ENCODE results near the gene ANKRD42. TPM values are rescaled to one million over a fixed set of nuclear protein-coding genes. Genes with fewer than 3 reads are reported as not detected.

Gene ANKRD42
- total RNA-seq, 1 experiment from 2014 or later, result 8.6 TPM

- ChIA-PET POLR2A (interaction anchor here (0.6 to 7.1 kb wide), 56 partner anchors 9 to 407 kb away, joined by 3 to 188 read pairs (median 4); partner anchors contain the start of genes ANKRD42, CCDC90B, DDIAS and PRCP), CTCF (interaction anchor here (0.6 to 1.5 kb wide), 13 partner anchors 10 to 1588 kb away, joined by 3 to 5 read pairs (median 3); no protein-coding TSS in a partner anchor)
- Mint-ChIP-seq H3K9me3 (ENCODE audit: unreplicated experiment) (no peaks in the 10 kb centered on the region), H3K27ac (ENCODE audit: low read depth, unreplicated experiment) (peak overlapping the region; percentile 100), H3K4me3 (ENCODE audit: unreplicated experiment) (peak overlapping the region; percentile 98), H3K4me1 (ENCODE audit: insufficient read depth, unreplicated experiment) (peaks cover 7% of the 10 kb centered on the region), H3K36me3 (ENCODE audit: insufficient read depth, unreplicated experiment) (peaks cover 48% of the 10 kb centered on the region), H3K27me3 (ENCODE audit: insufficient read depth, unreplicated experiment) (no peaks in the 10 kb centered on the region)
- intact Hi-C loops (cut with micrococcal nuclease), result loop anchor here (1.0 to 10.0 kb wide), 6 partner anchors 36 to 255 kb away; partner anchors contain the start of genes ANKRD42, CCDC90B and DDIAS
- BruUV-seq (replicated peaks), result no TSS peak
- TF ChIP-seq CTCF (IDR thresholded peaks at IDR 0.05; ENCODE audit: unreplicated experiment), result no peak
- DNase-seq (ENCODE audit: unreplicated experiment), result peak; percentile 100
Measured at GRCh38 chr11:83156144-83156995, 37.1 kb upstream of the ANKRD42 start.

- peak within 1 kb of the TSS; percentile 100 for H3K27ac Mint-ChIP-seq (ENCODE audit: low read depth, unreplicated experiment)
- peaks cover 55% of the 10 kb centered on the region for H3K36me3 Mint-ChIP-seq (ENCODE audit: insufficient read depth, unreplicated experiment)
- intact Hi-C loops (cut with micrococcal nuclease), result loop anchor here (1.0 to 10.0 kb wide), 7 partner anchors 36 to 256 kb away; partner anchors contain the start of genes ANKRD42, CCDC90B, DDIAS and RAB30
- no peak for TF ChIP-seq CTCF (IDR thresholded peaks at IDR 0.05; ENCODE audit: unreplicated experiment)
- H3K27me3 Mint-ChIP-seq (ENCODE audit: insufficient read depth, unreplicated experiment), result no peaks in the 10 kb centered on the region
- H3K4me1 Mint-ChIP-seq (ENCODE audit: insufficient read depth, unreplicated experiment), result peaks cover 13% of the 10 kb centered on the region
- BruUV-seq (replicated peaks), result TSS peak; percentile 58
- H3K4me3 Mint-ChIP-seq (ENCODE audit: unreplicated experiment), result peak within 1 kb of the TSS; percentile 98
- CTCF ChIA-PET, result interaction anchor here (0.6 to 1.5 kb wide), 7 partner anchors 15 to 250 kb away, joined by 3 to 5 read pairs (median 3); no protein-coding TSS in a partner anchor
- H3K9me3 Mint-ChIP-seq (ENCODE audit: unreplicated experiment), result no peaks in the 10 kb centered on the region
- no peak for DNase-seq (ENCODE audit: unreplicated experiment)
- POLR2A ChIA-PET, result interaction anchor here (0.6 to 7.1 kb wide), 47 partner anchors 9 to 407 kb away, joined by 3 to 188 read pairs (median 6); partner anchors contain the start of genes ANKRD42, CCDC90B, DDIAS and PRCP
Measured at GRCh38 chr11:83156996-83157593, 36.4 kb upstream of the ANKRD42 start, which contains the start of gene PCF11. TSS of gene PCF11 (plus strand) at chr11:83157131. CDS start at chr11:83157440, 309 bp downstream.

GRCh38 chr11:83157594-83158356 is 35.7 kb upstream of the ANKRD42 start:
- H3K27me3 Mint-ChIP-seq (ENCODE audit: insufficient read depth, unreplicated experiment), result no peaks in the 10 kb centered on the region
- ChIA-PET CTCF (interaction anchor here (0.6 to 1.4 kb wide), 5 partner anchors 24 to 251 kb away, joined by 3 to 6 read pairs (median 4); no protein-coding TSS in a partner anchor), POLR2A (interaction anchor here (0.6 to 7.1 kb wide), 42 partner anchors 10 to 298 kb away, joined by 3 to 188 read pairs (median 6); partner anchors contain the start of genes ANKRD42, CCDC90B, DDIAS and PRCP)
- intact Hi-C loops (cut with micrococcal nuclease), result loop anchor here (1.0 to 10.0 kb wide), 5 partner anchors 35 to 127 kb away; partner anchors contain the start of genes ANKRD42, CCDC90B and RAB30
- DNase-seq (ENCODE audit: unreplicated experiment), result peak; percentile 63
- peak overlapping the region; percentile 100 for H3K27ac Mint-ChIP-seq (ENCODE audit: low read depth, unreplicated experiment)
- TSS peak; percentile 48 for BruUV-seq (replicated peaks)
- no peaks in the 10 kb centered on the region for H3K9me3 Mint-ChIP-seq (ENCODE audit: unreplicated experiment)
- H3K4me1 Mint-ChIP-seq (ENCODE audit: insufficient read depth, unreplicated experiment), result peaks cover 14% of the 10 kb centered on the region
- no peak for TF ChIP-seq CTCF (IDR thresholded peaks at IDR 0.05; ENCODE audit: unreplicated experiment)
- H3K36me3 Mint-ChIP-seq (ENCODE audit: insufficient read depth, unreplicated experiment), result peaks cover 56% of the 10 kb centered on the region
- peak overlapping the region; percentile 98 for H3K4me3 Mint-ChIP-seq (ENCODE audit: unreplicated experiment)

All from MCF 10A (cell line).